H9 (cell line): ENCODE measurements around the gene TRPC3. TPM values are rescaled to one million over a fixed set of nuclear protein-coding genes. Genes with fewer than 3 reads are reported as not detected.

ENCODE experiments used
- DNase-seq: peaks from one replicate; pipeline ENCODE4 v3.0.0-alpha.2; 2017
- H2AFZ ChIP-seq: one replicate; pipeline ENCODE4 v1.6.1; 2013; ENCODE audit warnings: mild to moderate bottlenecking, low read length, control low read depth, moderate library complexity
- H2AK5ac ChIP-seq: 2 replicates; pipeline ENCODE4 v1.6.1; 2013; ENCODE audit warnings: low read length, control low read depth, mixed read lengths; ENCODE audit not compliant: insufficient read length
- H2BK120ac ChIP-seq: one replicate; pipeline ENCODE4 v1.6.1; 2013; ENCODE audit warnings: low read depth, mild to moderate bottlenecking, low read length, control low read depth, inconsistent platforms; ENCODE audit not compliant: poor library complexity, severe bottlenecking
- H2BK12ac ChIP-seq: 2 replicates; pipeline ENCODE4 v1.6.1; 2013; ENCODE audit warnings: low read length, control low read depth, mixed read lengths, low read depth; ENCODE audit not compliant: insufficient read length
- H2BK15ac ChIP-seq: 2 replicates; pipeline ENCODE4 v1.6.1; 2013; ENCODE audit warnings: low read depth, low read length, control low read depth
- H2BK20ac ChIP-seq: one replicate; pipeline ENCODE4 v1.6.1; 2013; ENCODE audit warnings: low read depth, mild to moderate bottlenecking, low read length, control low read depth, inconsistent platforms; ENCODE audit not compliant: poor library complexity, severe bottlenecking
- H2BK5ac ChIP-seq: 2 replicates; pipeline ENCODE4 v1.6.1; 2013; ENCODE audit warnings: low read length, control low read depth, mixed read lengths; ENCODE audit not compliant: insufficient read length
- H3K14ac ChIP-seq: 2 replicates; pipeline ENCODE4 v1.6.1; 2013; ENCODE audit warnings: low read length, control low read depth; ENCODE audit not compliant: insufficient read depth
- H3K18ac ChIP-seq: 2 replicates; pipeline ENCODE4 v1.6.1; 2013; ENCODE audit warnings: low read depth, mild to moderate bottlenecking, mixed read lengths, low read length, control low read depth; ENCODE audit not compliant: insufficient read length
- H3K23ac ChIP-seq: 2 replicates; pipeline ENCODE4 v1.6.1; 2013; ENCODE audit warnings: low read length, control low read depth, mixed read lengths, low read depth; ENCODE audit not compliant: insufficient read length
- H3K23me2 ChIP-seq: 2 replicates; pipeline ENCODE4 v1.6.1; 2013; ENCODE audit warnings: low read depth, mild to moderate bottlenecking, mixed read lengths, low read length, control low read depth; ENCODE audit not compliant: insufficient read length, poor library complexity, severe bottlenecking
- H3K27ac ChIP-seq: 2 replicates; pipeline ENCODE4 v1.5.1; 2013; ENCODE audit warnings: low read length, control low read depth, mixed read lengths, low read depth; ENCODE audit not compliant: insufficient read length
- H3K27me3 ChIP-seq: 2 replicates; pipeline ENCODE4 v1.6.1; 2013; ENCODE audit warnings: low read length, control low read depth, inconsistent platforms; ENCODE audit not compliant: insufficient read depth
- H3K4ac ChIP-seq: 2 replicates; pipeline ENCODE4 v1.6.1; 2013; ENCODE audit warnings: low read depth, mild to moderate bottlenecking, control low read depth, inconsistent platforms, low read length, moderate library complexity
- H3K4me1 ChIP-seq: 2 replicates; pipeline ENCODE4 v1.6.1; 2013; ENCODE audit warnings: low read length, control low read depth, inconsistent platforms; ENCODE audit not compliant: insufficient read depth
- H3K4me2 ChIP-seq: 2 replicates; pipeline ENCODE4 v1.6.1; 2013; ENCODE audit warnings: low read length, control low read depth, mixed read lengths; ENCODE audit not compliant: insufficient read length, insufficient read depth
- H3K56ac ChIP-seq: 2 replicates; pipeline ENCODE4 v1.6.1; 2013; ENCODE audit warnings: low read depth, mild to moderate bottlenecking, mixed read lengths, low read length, control low read depth; ENCODE audit not compliant: insufficient read length
- H3K79me1 ChIP-seq: 2 replicates; pipeline ENCODE4 v1.6.1; 2013; ENCODE audit warnings: low read depth, mild to moderate bottlenecking, moderate library complexity, low read length, control low read depth, inconsistent platforms; ENCODE audit not compliant: insufficient read depth, poor library complexity, severe bottlenecking
- H3K79me2 ChIP-seq: 2 replicates; pipeline ENCODE4 v1.6.1; 2013; ENCODE audit warnings: low read length, control low read depth, inconsistent platforms; ENCODE audit not compliant: insufficient read depth
- H3K9ac ChIP-seq: 2 replicates; pipeline ENCODE4 v1.6.1; 2013; ENCODE audit warnings: low read length, control low read depth, mixed read lengths; ENCODE audit not compliant: insufficient read length; ENCODE audit errors: extremely low read depth
- H3K9me3 ChIP-seq: one replicate; pipeline ENCODE4 v1.6.1; 2013; ENCODE audit warnings: low read depth, low read length, inconsistent platforms; ENCODE audit not compliant: control insufficient read depth
- H3T11ph ChIP-seq: one replicate; pipeline ENCODE4 v1.6.1; 2013; ENCODE audit warnings: mild to moderate bottlenecking, low read length, control low read depth, inconsistent platforms
- H4K20me1 ChIP-seq: one replicate; pipeline ENCODE4 v1.6.1; 2013; ENCODE audit not compliant: control insufficient read depth, insufficient read length, insufficient read depth
- H4K5ac ChIP-seq: 2 replicates; pipeline ENCODE4 v1.6.1; 2013; ENCODE audit warnings: low read depth, mild to moderate bottlenecking, mixed read lengths, low read length, control low read depth; ENCODE audit not compliant: insufficient read length
- H4K8ac ChIP-seq: replicated peaks from 2 replicates; pipeline ENCODE4 v1.6.1; 2013; ENCODE audit warnings: low read length, control low read depth, mixed read lengths, low read depth; ENCODE audit not compliant: insufficient read length
- H4K91ac ChIP-seq: 2 replicates; pipeline ENCODE4 v1.6.1; 2013; ENCODE audit warnings: low read depth, mild to moderate bottlenecking, moderate library complexity, mixed read lengths, low read length, control low read depth; ENCODE audit not compliant: insufficient read length
- H3K27ac Mint-ChIP-seq, 3 experiments: 2 replicates in 2 of 3; 3 replicates in 1 of 3; pipeline ENCODE4 v1.8.0; 2020 to 2021; ENCODE audit warnings: mixed read lengths in 3 of 3, mild to moderate bottlenecking in 1 of 3, moderate library complexity in 1 of 3
- H3K27me3 Mint-ChIP-seq: 2 replicates; pipeline ENCODE4 v1.8.0; 2021; ENCODE audit warnings: low read depth, mild to moderate bottlenecking, moderate library complexity, mixed read lengths
- H3K36me3 Mint-ChIP-seq, 3 experiments: 2 replicates in 2 of 3; 3 replicates in 1 of 3; pipeline ENCODE4 v1.8.0; 2020 to 2021; ENCODE audit warnings: low read depth in 3 of 3, mixed read lengths in 3 of 3; ENCODE audit not compliant: insufficient read depth in 1 of 3
- H3K4me1 Mint-ChIP-seq, 2 experiments: 2 replicates each; pipeline ENCODE4 v1.8.0; 2020; ENCODE audit warnings: mixed read lengths in 2 of 2
- H3K4me3 Mint-ChIP-seq, 2 experiments: 2 replicates in 1 of 2; 3 replicates in 1 of 2; pipeline ENCODE4 v1.8.0; 2020 to 2021; ENCODE audit warnings: mild to moderate bottlenecking in 2 of 2, mixed read lengths in 2 of 2, moderate library complexity in 1 of 2
- H3K9me3 Mint-ChIP-seq, 2 experiments: 2 replicates in 1 of 2; 3 replicates in 1 of 2; pipeline ENCODE4 v1.8.0; 2020; ENCODE audit warnings: mild to moderate bottlenecking in 2 of 2, mixed read lengths in 2 of 2, moderate library complexity in 1 of 2
- WGBS: extraction: QIAGEN DNeasy Blood & Tissue Kit; methylation state at CpG from one replicate; pipeline ENCODE4 v1.1.7; 2013; ENCODE audit warnings: missing lambda C conversion rate, low lambda C conversion rate, mixed read lengths; ENCODE audit not compliant: insufficient read length; ENCODE audit errors: extremely low coverage; 5-methylcytosine and 5-hydroxymethylcytosine counted together
- total RNA-seq: library from RNA; stranded (reverse); gene quantifications from 2 replicates; pipeline ENCODE4 v1.2.1, GENCODE V29; 2021
- TF ChIP-seq, protein P1 (sequence below): fragments of 200-600 bp; sonication (generic); conservative IDR thresholded peaks from 3 replicates; pipeline ENCODE4 v1.8.0; 2021; ENCODE audit warnings: antibody characterized with exemption, mild to moderate bottlenecking

Gene TRPC3
- total RNA-seq, 1 experiment from 2014 or later = 0.13 TPM

DNA sequence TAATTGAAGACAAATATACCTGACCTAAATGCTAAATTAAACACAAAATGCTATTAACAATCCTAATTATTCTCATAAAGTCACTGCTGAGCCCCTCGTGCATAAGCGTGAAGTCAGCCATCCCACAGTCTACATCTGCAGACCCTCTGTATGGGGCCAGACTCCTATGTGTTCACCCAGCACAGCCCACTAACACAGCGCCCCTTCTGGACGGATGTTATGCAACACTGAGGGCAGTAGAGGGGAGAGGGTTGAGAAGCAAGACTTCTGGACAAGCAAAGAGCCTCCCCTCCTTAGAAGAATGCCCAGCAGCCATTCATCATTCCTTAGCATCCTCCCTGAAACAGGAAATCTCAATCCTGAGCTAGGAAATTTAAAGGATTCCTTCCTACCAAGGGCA lies 7.9 kb downstream of the TRPC3 start:
- no CpG with 5 or more reads among the region's 4 CpGs for WGBS

More for the DNA sequence above, 7.9 kb downstream of the TRPC3 start:
- Mint-ChIP-seq H3K4me1 (no peaks in the 10 kb centered on the region), H3K27me3 (peaks cover 47% of the 10 kb centered on the region), H3K9me3 (no peaks in the 10 kb centered on the region), H3K36me3 (no peaks in the 10 kb centered on the region), H3K27ac (no peak overlapping the region), H3K4me3 (no peak overlapping the region)
- Histone ChIP-seq H3K23me2 (no peaks in the 10 kb centered on the region), H3K4me1 (no peaks in the 10 kb centered on the region), H2BK20ac (no peak overlapping the region), H3K23ac (no peak overlapping the region), H2BK15ac (no peak overlapping the region), H2BK5ac (no peak overlapping the region), H2BK12ac (no peak overlapping the region), H2AFZ (no peak overlapping the region), H3K9me3 (no peaks in the 10 kb centered on the region), H4K91ac (no peak overlapping the region), H3K9ac (no peak overlapping the region), H4K5ac (no peak overlapping the region), H3K79me2 (no peaks in the 10 kb centered on the region), H2AK5ac (no peak overlapping the region), H2BK120ac (no peak overlapping the region), H3K14ac (no peak overlapping the region), H3K79me1 (no peaks in the 10 kb centered on the region), H3K4me2 (no peak overlapping the region), H3K56ac (no peak overlapping the region), H3K27ac (no peak overlapping the region), H3T11ph (no peak overlapping the region), H4K8ac (no peak overlapping the region), H4K20me1 (no peaks in the 10 kb centered on the region), H3K4ac (no peak overlapping the region), H3K27me3 (peaks cover 5% of the 10 kb centered on the region; the same call in 1 of the 2 replicates), H3K18ac (no peak overlapping the region)
- TF ChIP-seq, protein P1, sequence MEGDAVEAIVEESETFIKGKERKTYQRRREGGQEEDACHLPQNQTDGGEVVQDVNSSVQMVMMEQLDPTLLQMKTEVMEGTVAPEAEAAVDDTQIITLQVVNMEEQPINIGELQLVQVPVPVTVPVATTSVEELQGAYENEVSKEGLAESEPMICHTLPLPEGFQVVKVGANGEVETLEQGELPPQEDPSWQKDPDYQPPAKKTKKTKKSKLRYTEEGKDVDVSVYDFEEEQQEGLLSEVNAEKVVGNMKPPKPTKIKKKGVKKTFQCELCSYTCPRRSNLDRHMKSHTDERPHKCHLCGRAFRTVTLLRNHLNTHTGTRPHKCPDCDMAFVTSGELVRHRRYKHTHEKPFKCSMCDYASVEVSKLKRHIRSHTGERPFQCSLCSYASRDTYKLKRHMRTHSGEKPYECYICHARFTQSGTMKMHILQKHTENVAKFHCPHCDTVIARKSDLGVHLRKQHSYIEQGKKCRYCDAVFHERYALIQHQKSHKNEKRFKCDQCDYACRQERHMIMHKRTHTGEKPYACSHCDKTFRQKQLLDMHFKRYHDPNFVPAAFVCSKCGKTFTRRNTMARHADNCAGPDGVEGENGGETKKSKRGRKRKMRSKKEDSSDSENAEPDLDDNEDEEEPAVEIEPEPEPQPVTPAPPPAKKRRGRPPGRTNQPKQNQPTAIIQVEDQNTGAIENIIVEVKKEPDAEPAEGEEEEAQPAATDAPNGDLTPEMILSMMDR = peak; percentile 82
- DNase-seq = peak; percentile 81
